Breast epithelium (tissue), 3 donors: Measurements from ENCODE around the gene TEN1.

Experiments
- POLR2A ChIP-seq: fragments of 450-650 bp; IDR thresholded peaks from one replicate; pipeline ENCODE4 v1.6.1; 2016; ENCODE audit warnings: antibody characterized with exemption, mild to moderate bottlenecking, moderate library complexity
- POLR2AphosphoS5 ChIP-seq, 3 donors: sonication (generic); formaldehyde crosslinking; IDR thresholded peaks; one replicate each; pipeline ENCODE4 v1.6.1; 2017; ENCODE audit warnings: antibody characterized with exemption in 3 of 3
- TF ChIP-seq, protein P1 (sequence below), 3 donors: fragments of 450-650 bp; IDR thresholded peaks; one replicate each; pipeline ENCODE4 v1.5.1; 2016 to 2017; ENCODE audit warnings: antibody characterized with exemption in 3 of 3, mild to moderate bottlenecking in 3 of 3, moderate library complexity in 3 of 3

- TF ChIP-seq, protein P1, sequence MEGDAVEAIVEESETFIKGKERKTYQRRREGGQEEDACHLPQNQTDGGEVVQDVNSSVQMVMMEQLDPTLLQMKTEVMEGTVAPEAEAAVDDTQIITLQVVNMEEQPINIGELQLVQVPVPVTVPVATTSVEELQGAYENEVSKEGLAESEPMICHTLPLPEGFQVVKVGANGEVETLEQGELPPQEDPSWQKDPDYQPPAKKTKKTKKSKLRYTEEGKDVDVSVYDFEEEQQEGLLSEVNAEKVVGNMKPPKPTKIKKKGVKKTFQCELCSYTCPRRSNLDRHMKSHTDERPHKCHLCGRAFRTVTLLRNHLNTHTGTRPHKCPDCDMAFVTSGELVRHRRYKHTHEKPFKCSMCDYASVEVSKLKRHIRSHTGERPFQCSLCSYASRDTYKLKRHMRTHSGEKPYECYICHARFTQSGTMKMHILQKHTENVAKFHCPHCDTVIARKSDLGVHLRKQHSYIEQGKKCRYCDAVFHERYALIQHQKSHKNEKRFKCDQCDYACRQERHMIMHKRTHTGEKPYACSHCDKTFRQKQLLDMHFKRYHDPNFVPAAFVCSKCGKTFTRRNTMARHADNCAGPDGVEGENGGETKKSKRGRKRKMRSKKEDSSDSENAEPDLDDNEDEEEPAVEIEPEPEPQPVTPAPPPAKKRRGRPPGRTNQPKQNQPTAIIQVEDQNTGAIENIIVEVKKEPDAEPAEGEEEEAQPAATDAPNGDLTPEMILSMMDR (IDR thresholded peaks at IDR 0.05) = no peak
- TF ChIP-seq POLR2A (no peak), POLR2AphosphoS5 (IDR thresholded peaks at IDR 0.05) (no peak)
These were observed 8.4 kb upstream of the TEN1 start for GRCh38 chr17:75970626-75971025.
